A673 (cell line): ENCODE data around the gene PRG3.

ENCODE experiments used
- EZH2 ChIP-seq: fragments of 200-600 bp; sonication (generic); IDR thresholded peaks from 2 replicates; pipeline ENCODE4 v1.6.1; 2017; ENCODE audit warnings: borderline replicate concordance, low read depth, mild to moderate bottlenecking, mixed read lengths, antibody characterized with exemption, low read length; ENCODE audit not compliant: poor library complexity, severe bottlenecking
- TF ChIP-seq, protein P1 (sequence below): fragments of 300-800, 200-600 bp; sonication (generic); conservative IDR thresholded peaks from 2 replicates; pipeline ENCODE4 v1.5.1; 2017; ENCODE audit warnings: low read depth, mild to moderate bottlenecking, antibody characterized with exemption, low read length, moderate library complexity, mixed read lengths

DNA sequence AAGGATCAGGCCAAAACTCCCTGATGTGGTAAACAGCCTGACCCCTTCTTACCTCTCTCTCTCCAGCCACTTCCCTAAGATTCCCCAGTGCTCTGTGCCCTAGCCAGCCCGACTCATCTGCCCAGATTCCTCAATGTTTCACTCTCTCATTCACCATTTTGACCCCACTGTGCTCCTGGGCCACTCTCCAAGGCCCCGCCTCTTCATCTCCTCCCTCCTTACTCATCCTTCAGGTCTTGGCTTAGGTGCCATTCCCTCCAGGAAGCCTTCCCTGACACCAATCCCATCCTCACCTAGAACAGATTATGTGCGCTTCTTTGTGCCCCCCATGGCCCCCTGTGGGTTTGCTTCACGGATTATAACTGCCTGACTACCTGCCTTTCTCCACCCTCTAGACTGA, 32.7 kb upstream of the PRG3 start:
- TF ChIP-seq, protein P1, sequence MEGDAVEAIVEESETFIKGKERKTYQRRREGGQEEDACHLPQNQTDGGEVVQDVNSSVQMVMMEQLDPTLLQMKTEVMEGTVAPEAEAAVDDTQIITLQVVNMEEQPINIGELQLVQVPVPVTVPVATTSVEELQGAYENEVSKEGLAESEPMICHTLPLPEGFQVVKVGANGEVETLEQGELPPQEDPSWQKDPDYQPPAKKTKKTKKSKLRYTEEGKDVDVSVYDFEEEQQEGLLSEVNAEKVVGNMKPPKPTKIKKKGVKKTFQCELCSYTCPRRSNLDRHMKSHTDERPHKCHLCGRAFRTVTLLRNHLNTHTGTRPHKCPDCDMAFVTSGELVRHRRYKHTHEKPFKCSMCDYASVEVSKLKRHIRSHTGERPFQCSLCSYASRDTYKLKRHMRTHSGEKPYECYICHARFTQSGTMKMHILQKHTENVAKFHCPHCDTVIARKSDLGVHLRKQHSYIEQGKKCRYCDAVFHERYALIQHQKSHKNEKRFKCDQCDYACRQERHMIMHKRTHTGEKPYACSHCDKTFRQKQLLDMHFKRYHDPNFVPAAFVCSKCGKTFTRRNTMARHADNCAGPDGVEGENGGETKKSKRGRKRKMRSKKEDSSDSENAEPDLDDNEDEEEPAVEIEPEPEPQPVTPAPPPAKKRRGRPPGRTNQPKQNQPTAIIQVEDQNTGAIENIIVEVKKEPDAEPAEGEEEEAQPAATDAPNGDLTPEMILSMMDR, result no peak
- TF ChIP-seq EZH2, result no peak
